Muscle of leg (tissue), 11 donors: ENCODE measurements around the gene SHC4. TPM values are rescaled to one million over a fixed set of nuclear protein-coding genes. Genes with fewer than 3 reads are reported as not detected.

ENCODE experiments used
- DNase-seq: peaks from one replicate; pipeline ENCODE4 v3.0.0; 2013
- H3K27ac ChIP-seq: one replicate; pipeline ENCODE4 v1.5.1; 2013; ENCODE audit warnings: mild to moderate bottlenecking, low read length, control low read depth
- H3K27me3 ChIP-seq: one replicate; pipeline ENCODE4 v1.6.1; 2013; ENCODE audit warnings: low read length; ENCODE audit not compliant: control insufficient read depth, insufficient read depth
- H3K36me3 ChIP-seq: one replicate; pipeline ENCODE4 v1.6.1; 2013; ENCODE audit warnings: low read length; ENCODE audit not compliant: control insufficient read depth, insufficient read depth
- H3K4me1 ChIP-seq: one replicate; pipeline ENCODE4 v1.6.1; 2013; ENCODE audit warnings: low read length; ENCODE audit not compliant: control insufficient read depth, insufficient read depth
- H3K4me3 ChIP-seq: one replicate; pipeline ENCODE4 v1.5.1; 2013; ENCODE audit warnings: low read length, control low read depth
- H3K9me3 ChIP-seq: replicated peaks from 2 replicates; pipeline ENCODE4 v1.6.1; 2013; ENCODE audit warnings: low read depth, low read length; ENCODE audit not compliant: control insufficient read depth
- WGBS: methylation state at CpG from one replicate; pipeline ENCODE4 v1.1.5; 2013; ENCODE audit warnings: missing lambda C conversion rate; ENCODE audit not compliant: insufficient coverage; 5-methylcytosine and 5-hydroxymethylcytosine counted together
- polyA plus RNA-seq, 8 donors: library from polyadenylated mRNA; unstranded; fragments of 120-200 nt; gene quantifications; one replicate each; pipeline versions ENCODE4 v1.2.1 to v1.2.3, GENCODE V29; 2013; ENCODE audit warnings: inconsistent platforms in 1 of 8, low replicate concordance in 1 of 8; ENCODE audit not compliant: insufficient read length in 8 of 8, insufficient read depth in 1 of 8
- total RNA-seq: library from RNA; stranded (reverse); fragments of 120-200 nt; gene quantifications from one replicate; pipeline ENCODE4 v1.2.4, GENCODE V29; 2013

Gene SHC4
- total and polyA plus RNA-seq, 9 donors, result 1.3 to 3.0 (median 2.0) TPM

DNA sequence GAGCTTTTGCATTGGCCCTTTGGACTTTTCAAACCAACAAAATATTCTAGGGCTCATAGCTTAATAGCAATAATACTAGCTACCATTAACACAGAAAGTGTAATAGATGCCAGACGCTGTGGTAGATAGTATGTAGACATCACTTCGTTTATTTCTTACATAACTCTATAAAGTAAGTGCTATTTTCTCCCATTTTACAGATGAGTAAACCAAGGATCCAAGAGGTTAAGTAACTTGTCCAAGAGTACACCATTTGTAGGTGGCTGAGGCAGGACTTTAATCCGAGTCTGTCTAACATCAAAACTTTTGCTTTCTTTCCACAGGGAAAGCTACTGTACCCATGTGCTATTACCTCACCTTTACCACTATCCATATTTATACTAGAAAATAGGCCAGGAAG, 73.8 kb downstream of the SHC4 start:
- DNase-seq, result no peak
- no peaks in the 10 kb centered on the region for H3K9me3 ChIP-seq
- no peak overlapping the region for H3K27ac ChIP-seq
- H3K27me3 ChIP-seq, result no peaks in the 10 kb centered on the region
- no peaks in the 10 kb centered on the region for H3K4me1 ChIP-seq
- no peak overlapping the region for H3K4me3 ChIP-seq
- WGBS, result 80% methylated on average over 1 of the region's 3 CpGs
- H3K36me3 ChIP-seq, result no peaks in the 10 kb centered on the region

DNA sequence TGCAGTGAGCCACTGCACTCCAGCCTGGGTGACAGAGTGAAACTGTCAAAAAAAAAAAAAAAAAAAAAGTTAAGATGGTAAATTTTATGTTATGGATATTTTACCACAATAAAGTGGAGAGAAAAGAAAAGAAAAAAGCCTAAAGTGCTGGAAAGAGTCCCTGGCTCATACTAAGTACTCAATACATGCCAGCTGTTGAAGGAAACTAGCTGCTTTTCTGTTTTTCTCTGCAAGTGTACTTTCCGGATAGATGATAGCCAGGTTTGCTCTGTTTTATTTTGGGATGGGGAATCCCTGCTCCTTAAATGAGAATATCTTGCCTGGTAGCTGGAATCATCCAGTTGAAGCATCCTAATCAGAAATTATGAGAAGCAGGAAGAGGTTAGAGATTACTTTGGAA, 74.9 kb downstream of the SHC4 start:
- Histone ChIP-seq H3K27me3 (no peaks in the 10 kb centered on the region), H3K27ac (peak overlapping the region; percentile 21), H3K4me3 (no peak overlapping the region), H3K4me1 (no peaks in the 10 kb centered on the region), H3K9me3 (no peaks in the 10 kb centered on the region), H3K36me3 (no peaks in the 10 kb centered on the region)
- DNase-seq, result peak; percentile 78
- WGBS, result 20% methylated on average over 1 of the region's 1 CpG

DNA sequence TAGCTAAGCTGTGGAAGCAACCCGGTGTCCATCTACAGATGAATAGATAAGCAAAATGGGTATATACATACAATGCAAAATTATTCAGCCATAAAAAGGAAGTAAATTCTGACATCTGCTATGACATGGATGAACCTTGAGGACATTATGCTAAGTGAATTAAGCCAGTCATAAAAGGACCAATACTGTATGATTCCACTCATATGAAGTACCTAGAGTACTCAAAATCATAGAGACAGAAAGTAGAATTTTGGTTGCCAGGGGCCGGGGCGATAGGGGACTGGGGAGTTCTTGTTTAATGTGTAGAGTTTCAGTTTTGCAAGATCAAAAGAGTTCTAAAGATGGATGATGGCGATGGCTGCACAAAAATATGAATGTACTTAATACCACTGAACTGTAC, 75.5 kb downstream of the SHC4 start:
- WGBS, result no CpG with 5 or more reads among the region's 4 CpGs
- Histone ChIP-seq H3K36me3 (no peaks in the 10 kb centered on the region), H3K4me3 (no peak overlapping the region), H3K4me1 (no peaks in the 10 kb centered on the region), H3K27me3 (no peaks in the 10 kb centered on the region), H3K9me3 (no peaks in the 10 kb centered on the region), H3K27ac (no peak overlapping the region)
- DNase-seq, result no peak

DNA sequence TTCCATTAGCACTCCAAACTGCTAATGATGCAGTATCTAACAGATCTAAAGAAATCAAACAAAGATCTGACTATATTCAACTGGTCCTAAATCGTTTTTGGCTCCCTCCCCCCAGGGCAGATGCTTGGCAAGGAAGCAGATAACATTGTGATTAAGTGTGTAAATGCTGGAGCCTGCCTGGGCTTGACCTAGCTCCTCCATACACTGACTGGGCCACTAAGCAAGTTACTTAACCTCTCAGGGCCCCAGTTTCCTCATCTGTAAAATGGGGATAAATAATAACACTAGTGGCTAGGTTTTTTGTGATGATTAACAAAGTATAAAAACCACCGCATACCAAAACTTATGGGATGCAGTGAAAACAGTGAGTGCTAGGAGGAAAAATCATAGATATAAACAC, 76.6 kb downstream of the SHC4 start:
- no peak for DNase-seq
- Histone ChIP-seq H3K4me1 (no peaks in the 10 kb centered on the region), H3K4me3 (no peak overlapping the region), H3K27ac (no peak overlapping the region), H3K27me3 (no peaks in the 10 kb centered on the region), H3K9me3 (no peaks in the 10 kb centered on the region), H3K36me3 (no peaks in the 10 kb centered on the region)
- no CpG with 5 or more reads among the region's 2 CpGs for WGBS

DNA sequence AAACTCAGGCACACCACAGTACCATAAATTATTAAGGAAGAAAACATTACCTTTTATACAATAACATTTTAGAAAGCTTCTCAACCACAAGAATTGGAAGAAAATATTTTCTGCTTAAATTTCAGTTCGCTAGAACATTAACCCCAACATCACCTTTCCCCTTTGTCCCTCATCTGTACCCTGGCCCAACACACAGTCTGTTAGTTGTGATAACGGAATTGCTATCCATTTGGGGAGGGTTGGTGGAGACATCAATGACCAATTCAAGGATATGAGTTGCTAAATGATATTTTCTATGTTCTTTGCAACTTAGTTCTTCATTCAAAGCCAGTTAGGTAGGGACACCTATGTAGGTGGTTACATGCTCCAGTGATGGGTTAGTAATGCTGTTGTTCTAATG, 80.0 kb downstream of the SHC4 start:
- Histone ChIP-seq H3K27ac (no peak overlapping the region), H3K9me3 (no peaks in the 10 kb centered on the region), H3K36me3 (peaks cover 5% of the 10 kb centered on the region), H3K4me3 (no peak overlapping the region), H3K4me1 (peaks cover 2% of the 10 kb centered on the region), H3K27me3 (no peaks in the 10 kb centered on the region)
- WGBS, result no CpG with 5 or more reads among the region's 2 CpGs
- no peak for DNase-seq

DNA sequence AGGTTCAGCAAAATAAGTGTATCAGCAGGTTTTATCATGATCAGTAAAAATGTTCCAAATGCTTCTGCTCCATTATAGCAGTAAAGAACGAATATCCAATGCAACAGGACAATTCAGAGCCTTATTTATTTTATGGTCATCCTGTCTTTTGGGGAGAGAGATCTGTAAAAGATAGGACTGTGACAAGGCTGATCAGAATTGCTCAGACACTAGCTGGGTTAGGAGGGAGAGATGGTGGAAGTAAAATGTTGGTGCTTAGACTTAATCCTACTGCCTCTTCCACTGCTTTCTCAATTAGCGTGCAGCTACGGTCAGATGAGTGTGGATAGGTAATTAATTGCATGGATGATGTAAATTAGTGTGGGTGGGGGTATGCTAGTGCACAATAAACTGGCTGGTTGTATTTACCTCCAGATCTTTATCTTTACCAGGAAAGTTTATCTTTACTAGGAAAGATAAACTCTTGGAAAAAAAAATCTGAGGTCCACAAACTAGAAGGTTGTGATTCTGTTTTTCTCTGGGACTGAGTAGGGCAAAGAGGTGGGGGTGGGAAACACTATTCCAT, 83.6 kb downstream of the SHC4 start:
- DNase-seq, result no peak
- WGBS, result no CpG with 5 or more reads among the region's 3 CpGs
- H3K4me3 ChIP-seq, result no peak overlapping the region
- H3K9me3 ChIP-seq, result no peaks in the 10 kb centered on the region
- H3K36me3 ChIP-seq, result peaks cover 5% of the 10 kb centered on the region
- H3K4me1 ChIP-seq, result peaks cover 2% of the 10 kb centered on the region
- H3K27ac ChIP-seq, result no peak overlapping the region
- H3K27me3 ChIP-seq, result no peaks in the 10 kb centered on the region

DNA sequence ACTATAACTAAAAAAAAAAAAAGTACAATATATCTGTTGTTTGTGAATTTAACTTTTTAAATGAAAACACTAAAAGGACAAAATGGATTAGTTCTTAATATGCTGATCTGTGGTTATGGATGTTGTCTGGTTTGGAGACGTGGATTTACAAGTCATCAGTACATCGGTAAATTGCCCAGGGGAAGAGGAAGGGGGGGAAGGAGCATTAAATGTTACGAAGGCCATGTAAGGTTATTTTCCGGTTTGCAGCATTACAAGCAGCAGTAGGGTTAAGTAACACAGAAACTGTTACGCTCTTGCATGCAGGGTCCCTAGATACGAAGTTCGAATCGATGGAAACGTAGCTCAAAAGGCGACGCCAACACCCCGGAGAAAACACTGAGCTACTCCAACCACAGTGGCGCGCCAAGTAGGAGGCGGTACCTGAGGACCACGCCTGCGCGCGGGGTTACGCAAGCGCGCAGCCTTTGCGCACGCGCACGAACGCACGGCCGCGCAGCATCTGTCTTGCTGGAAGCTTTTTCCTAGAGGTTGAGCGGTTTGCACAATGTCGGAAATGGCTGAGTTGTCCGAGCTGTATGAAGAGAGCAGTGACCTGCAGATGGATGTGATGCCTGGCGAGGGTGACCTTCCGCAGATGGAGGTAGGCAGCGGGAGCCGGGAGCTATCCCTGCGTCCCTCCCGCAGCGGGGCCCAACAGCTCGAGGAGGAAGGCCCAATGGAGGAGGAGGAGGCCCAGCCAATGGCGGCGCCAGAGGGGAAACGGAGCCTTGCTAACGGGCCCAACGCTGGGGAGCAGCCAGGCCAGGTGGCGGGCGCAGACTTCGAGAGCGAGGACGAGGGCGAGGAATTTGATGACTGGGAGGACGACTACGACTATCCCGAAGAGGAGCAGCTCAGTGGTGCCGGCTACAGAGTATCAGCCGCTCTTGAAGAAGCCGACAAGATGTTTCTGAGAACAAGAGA, 85.8 kb downstream of the SHC4 start, which contains the start of gene EID1:
EID1 (plus strand) TSS at position 505 of the 966 bp plus-strand sequence; CDS start at position 548, 43 bp downstream.
- WGBS, result under 1% methylated on average over 58 of the region's 58 CpGs
- H3K4me1 ChIP-seq, result peaks cover 2% of the 10 kb centered on the region
- H3K27me3 ChIP-seq, result no peaks in the 10 kb centered on the region
- peak within 1 kb of the TSS; percentile 80 for H3K4me3 ChIP-seq
- H3K36me3 ChIP-seq, result peaks cover 5% of the 10 kb centered on the region
- H3K9me3 ChIP-seq, result no peaks in the 10 kb centered on the region
- peak; percentile 98 for DNase-seq
- peak within 1 kb of the TSS; percentile 97 for H3K27ac ChIP-seq

DNA sequence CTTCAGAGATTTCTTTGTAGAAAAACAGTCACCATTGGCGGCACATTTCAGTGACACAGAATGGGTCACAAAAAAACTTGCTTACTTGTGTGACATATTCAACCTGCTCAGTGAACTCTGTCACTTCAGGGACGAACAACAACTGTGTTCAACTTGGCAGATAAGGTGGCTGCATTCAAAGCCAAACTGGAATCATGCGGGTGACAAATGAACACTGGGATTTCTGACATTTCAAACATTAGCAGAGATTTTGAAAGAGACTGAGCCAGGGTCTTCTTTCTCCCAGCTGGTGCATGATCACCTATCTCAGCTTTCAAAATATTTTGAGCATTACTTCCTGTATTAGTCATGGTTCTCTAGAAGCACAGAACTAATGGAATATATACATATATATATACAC, 87.7 kb downstream of the SHC4 start:
- H3K4me3 ChIP-seq, result no peak overlapping the region
- no peaks in the 10 kb centered on the region for H3K9me3 ChIP-seq
- peaks cover 5% of the 10 kb centered on the region for H3K36me3 ChIP-seq
- WGBS, result 79% methylated on average over 2 of the region's 3 CpGs
- no peak for DNase-seq
- no peak overlapping the region for H3K27ac ChIP-seq
- H3K27me3 ChIP-seq, result no peaks in the 10 kb centered on the region
- H3K4me1 ChIP-seq, result peaks cover 2% of the 10 kb centered on the region

DNA sequence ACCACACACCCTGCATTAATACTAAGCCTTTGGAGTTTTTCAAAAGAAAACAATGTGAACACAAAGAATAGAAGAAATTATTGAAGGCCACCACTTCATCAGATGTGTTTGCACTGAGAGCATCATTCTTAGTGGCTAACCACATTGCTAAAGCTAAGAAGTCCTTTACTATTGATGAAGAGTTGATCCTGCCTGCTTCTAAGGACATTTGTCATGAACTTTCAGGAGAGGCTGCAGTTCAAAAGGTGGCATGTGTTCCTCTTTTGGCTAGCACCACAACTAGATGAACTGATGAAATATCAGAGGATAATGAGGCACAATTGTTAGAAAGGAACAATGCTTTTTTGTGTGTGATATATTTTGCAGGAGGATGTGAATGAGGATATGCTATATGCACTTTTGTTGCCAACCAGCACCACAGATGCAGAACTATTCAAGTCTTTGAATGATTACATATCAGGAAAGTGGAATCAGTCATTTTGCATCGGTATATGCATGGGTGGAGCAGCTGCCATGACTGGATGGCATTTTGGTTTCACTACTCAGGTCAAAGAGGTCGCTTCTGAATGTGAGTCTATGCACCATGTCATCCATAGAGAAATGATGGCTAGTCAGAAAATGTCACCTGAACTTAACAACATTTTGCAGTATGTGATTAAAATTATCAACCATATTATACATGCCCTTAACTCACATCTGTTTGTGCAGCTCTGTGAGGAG, 88.3 kb downstream of the SHC4 start:
- no CpG with 5 or more reads among the region's 2 CpGs for WGBS
- Histone ChIP-seq H3K4me3 (no peak overlapping the region), H3K27ac (no peak overlapping the region), H3K36me3 (peaks cover 5% of the 10 kb centered on the region), H3K4me1 (peaks cover 2% of the 10 kb centered on the region), H3K9me3 (no peaks in the 10 kb centered on the region), H3K27me3 (no peaks in the 10 kb centered on the region)
- no peak for DNase-seq

DNA sequence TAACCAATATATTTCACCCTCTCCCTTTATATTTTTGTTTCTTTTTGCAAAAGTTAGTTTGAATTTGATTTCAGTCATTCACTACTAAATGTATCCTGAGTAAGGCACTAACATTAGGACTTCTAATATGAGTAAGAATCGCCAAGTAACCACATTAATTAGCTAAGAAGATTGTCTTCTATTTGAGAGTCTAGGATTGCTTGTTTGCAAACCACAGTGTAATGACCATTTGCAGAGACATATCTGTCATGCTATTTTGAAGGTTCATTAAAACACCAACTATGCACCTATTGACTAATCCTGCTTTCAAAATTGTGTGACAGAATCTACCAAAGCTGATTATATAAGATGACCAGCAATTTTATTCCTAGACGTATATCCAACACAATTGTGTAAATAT, 91.1 kb downstream of the SHC4 start:
- Histone ChIP-seq H3K9me3 (no peaks in the 10 kb centered on the region), H3K36me3 (no peaks in the 10 kb centered on the region), H3K27ac (no peak overlapping the region), H3K4me1 (no peaks in the 10 kb centered on the region), H3K27me3 (no peaks in the 10 kb centered on the region), H3K4me3 (no peak overlapping the region)
- DNase-seq, result no peak
- WGBS, result no CpG with 5 or more reads among the region's 2 CpGs
